ENCODE results near the gene SNX14. TPM values are rescaled to one million over a fixed set of nuclear protein-coding genes. Genes with fewer than 3 reads are reported as not detected.
"Not testable (repeated sequence)": the region's sequence is repeated elsewhere in the genome, so short reads cannot be mapped to it uniquely, and the experiment has no call there.

The SNX14 gene
- total and polyA plus RNA-seq, 4 donors, result 10.9 to 85.1 (median 81.8) TPM

- intact Hi-C loops (cut with DNase I), result loop anchor here (5.0 kb wide), 2 partner anchors 48 to 83 kb away; partner anchors contain the start of gene SYNCRIP (in 1 of the 2)
- H3K4me1 ChIP-seq (ENCODE audit: control insufficient read depth in 1 of 2, insufficient read depth in 2 of 2, low read length in 2 of 2), result peaks cover 0 to 2% of the 10 kb centered on the region in 2 donors
- peak; percentile 3 for ATAC-seq (ENCODE audit: low FRiP score)
- H3K4me3 ChIP-seq (ENCODE audit: low read length in 2 of 2), result peak overlapping the region; percentile 35 to 74
- no peak for DNase-seq
- 1% methylated on average over 35 of the region's 35 CpGs for WGBS, 2 donors
- peak overlapping the region; percentile 71 to 83 for H3K27ac ChIP-seq (ENCODE audit: low read depth in 1 of 2, low read length in 2 of 2)
- H3K27me3 ChIP-seq (ENCODE audit: control insufficient read depth in 1 of 2, insufficient read depth in 2 of 2, low read length in 1 of 2), result no peaks in the 10 kb centered on the region
- no peaks in the 10 kb centered on the region for H3K9me3 ChIP-seq (ENCODE audit: control insufficient read depth, low read length)
- H3K36me3 ChIP-seq (ENCODE audit: control insufficient read depth in 1 of 2, insufficient read depth in 2 of 2, low read length in 1 of 2), result no peaks in the 10 kb centered on the region
Measured at GRCh38 chr6:85594197-85594930, 706 bp upstream of the SNX14 start.

GRCh38 chr6:85592033-85592432 is 1.6 kb downstream of the SNX14 start:
- no peak for DNase-seq
- Histone ChIP-seq H3K4me1 (ENCODE audit: control insufficient read depth in 1 of 2, insufficient read depth in 2 of 2, low read length in 2 of 2) (peaks cover 0 to 2% of the 10 kb centered on the region in 2 donors), H3K9me3 (ENCODE audit: control insufficient read depth, low read length) (no peaks in the 10 kb centered on the region), H3K27me3 (ENCODE audit: control insufficient read depth in 1 of 2, insufficient read depth in 2 of 2, low read length in 1 of 2) (no peaks in the 10 kb centered on the region), H3K27ac (ENCODE audit: low read depth in 1 of 2, low read length in 2 of 2) (no peak overlapping the region), H3K36me3 (ENCODE audit: control insufficient read depth in 1 of 2, insufficient read depth in 2 of 2, low read length in 1 of 2) (no peaks in the 10 kb centered on the region), H3K4me3 (ENCODE audit: low read length in 2 of 2) (no peak overlapping the region)
- ATAC-seq (ENCODE audit: low FRiP score), result no peak
- 97% methylated on average over 1 of the region's 1 CpG for WGBS, 2 donors
- intact Hi-C loops (cut with DNase I), result loop anchor here (5.0 kb wide), 2 partner anchors 50 to 85 kb away; partner anchors contain the start of gene SYNCRIP (in 1 of the 2)

GRCh38 chr6:85591207-85591606 is 2.5 kb downstream of the SNX14 start:
- no peaks in the 10 kb centered on the region for H3K36me3 ChIP-seq (ENCODE audit: control insufficient read depth in 1 of 2, insufficient read depth in 2 of 2, low read length in 1 of 2)
- no peaks in the 10 kb centered on the region for H3K27me3 ChIP-seq (ENCODE audit: control insufficient read depth in 1 of 2, insufficient read depth in 2 of 2, low read length in 1 of 2)
- peaks cover 0 to 2% of the 10 kb centered on the region in 2 donors for H3K4me1 ChIP-seq (ENCODE audit: control insufficient read depth in 1 of 2, insufficient read depth in 2 of 2, low read length in 2 of 2)
- no peak for ATAC-seq (ENCODE audit: low FRiP score)
- no peak for DNase-seq
- no peaks in the 10 kb centered on the region for H3K9me3 ChIP-seq (ENCODE audit: control insufficient read depth, low read length)
- intact Hi-C loops (cut with DNase I), result loop anchor here (5.0 kb wide), 2 partner anchors 51 to 86 kb away; partner anchors contain the start of gene SYNCRIP (in 1 of the 2)
- no peak overlapping the region for H3K4me3 ChIP-seq (ENCODE audit: low read length in 2 of 2)
- no peak overlapping the region for H3K27ac ChIP-seq (ENCODE audit: low read depth in 1 of 2, low read length in 2 of 2)
- 96 to 97% methylated on average over 1 of the region's 1 CpG for WGBS, 2 donors

- no peak for ATAC-seq (ENCODE audit: low FRiP score)
Measured at GRCh38 chr6:85585741-85586140, 7.9 kb downstream of the SNX14 start.

GRCh38 chr6:85582832-85583231 is 10.8 kb downstream of the SNX14 start:
- H3K4me1 ChIP-seq (ENCODE audit: control insufficient read depth in 1 of 2, insufficient read depth in 2 of 2, low read length in 2 of 2); DNase-seq; intact Hi-C loops (cut with DNase I); H3K27me3 ChIP-seq (ENCODE audit: control insufficient read depth in 1 of 2, insufficient read depth in 2 of 2, low read length in 1 of 2); H3K9me3 ChIP-seq (ENCODE audit: control insufficient read depth, low read length); H3K27ac ChIP-seq (ENCODE audit: low read depth in 1 of 2, low read length in 2 of 2); H3K36me3 ChIP-seq (ENCODE audit: control insufficient read depth in 1 of 2, insufficient read depth in 2 of 2, low read length in 1 of 2); H3K4me3 ChIP-seq (ENCODE audit: low read length in 2 of 2); ATAC-seq (ENCODE audit: low FRiP score): not testable (repeated sequence)
- WGBS, 2 donors, result 98 to 99% methylated on average over 4 of the region's 4 CpGs

More at GRCh38 chr6:85585741-85586140, 7.9 kb downstream of the SNX14 start:
- H3K9me3 ChIP-seq (ENCODE audit: control insufficient read depth, low read length), result no peaks in the 10 kb centered on the region
- 94 to 98% methylated on average over 3 of the region's 3 CpGs for WGBS, 2 donors
- DNase-seq, result no peak
- H3K36me3 ChIP-seq (ENCODE audit: control insufficient read depth in 1 of 2, insufficient read depth in 2 of 2, low read length in 1 of 2), result no peaks in the 10 kb centered on the region
- H3K4me1 ChIP-seq (ENCODE audit: control insufficient read depth in 1 of 2, insufficient read depth in 2 of 2, low read length in 2 of 2), result no peaks in the 10 kb centered on the region
- intact Hi-C loops (cut with DNase I), result no loop called here
- no peaks in the 10 kb centered on the region for H3K27me3 ChIP-seq (ENCODE audit: control insufficient read depth in 1 of 2, insufficient read depth in 2 of 2, low read length in 1 of 2)
- H3K4me3 ChIP-seq (ENCODE audit: low read length in 2 of 2), result no peak overlapping the region
- no peak overlapping the region for H3K27ac ChIP-seq (ENCODE audit: low read depth in 1 of 2, low read length in 2 of 2)

GRCh38 chr6:85581572-85581971 is 12.1 kb downstream of the SNX14 start:
- DNase-seq (no peak), ATAC-seq (ENCODE audit: low FRiP score) (no peak)
- Histone ChIP-seq H3K4me3 (ENCODE audit: low read length in 2 of 2) (no peak overlapping the region), H3K36me3 (ENCODE audit: control insufficient read depth in 1 of 2, insufficient read depth in 2 of 2, low read length in 1 of 2) (peaks cover 0 to 2% of the 10 kb centered on the region in 2 donors), H3K27me3 (ENCODE audit: control insufficient read depth in 1 of 2, insufficient read depth in 2 of 2, low read length in 1 of 2) (no peaks in the 10 kb centered on the region), H3K4me1 (ENCODE audit: control insufficient read depth in 1 of 2, insufficient read depth in 2 of 2, low read length in 2 of 2) (no peaks in the 10 kb centered on the region), H3K9me3 (ENCODE audit: control insufficient read depth, low read length) (no peaks in the 10 kb centered on the region), H3K27ac (ENCODE audit: low read depth in 1 of 2, low read length in 2 of 2) (no peak overlapping the region)
- intact Hi-C loops (cut with DNase I), result no loop called here

- no peak for ATAC-seq (ENCODE audit: low FRiP score)
- Histone ChIP-seq H3K4me1 (ENCODE audit: control insufficient read depth in 1 of 2, insufficient read depth in 2 of 2, low read length in 2 of 2) (peaks cover 0 to 2% of the 10 kb centered on the region in 2 donors), H3K27me3 (ENCODE audit: control insufficient read depth in 1 of 2, insufficient read depth in 2 of 2, low read length in 1 of 2) (no peaks in the 10 kb centered on the region), H3K9me3 (ENCODE audit: control insufficient read depth, low read length) (no peaks in the 10 kb centered on the region), H3K27ac (ENCODE audit: low read depth in 1 of 2, low read length in 2 of 2) (no peak overlapping the region), H3K36me3 (ENCODE audit: control insufficient read depth in 1 of 2, insufficient read depth in 2 of 2, low read length in 1 of 2) (peaks cover 0 to 2% of the 10 kb centered on the region in 2 donors), H3K4me3 (ENCODE audit: low read length in 2 of 2) (no peak overlapping the region)
- WGBS, 2 donors, result 92 to 96% methylated on average over 1 of the region's 1 CpG
- no peak for DNase-seq
- intact Hi-C loops (cut with DNase I), result no loop called here
Measured at GRCh38 chr6:85580878-85581267, 12.8 kb downstream of the SNX14 start.

GRCh38 chr6:85580118-85580877 is 13.4 kb downstream of the SNX14 start:
- ATAC-seq (ENCODE audit: low FRiP score), result no peak
- H3K9me3 ChIP-seq (ENCODE audit: control insufficient read depth, low read length), result no peaks in the 10 kb centered on the region
- WGBS, 2 donors, result 81 to 82% methylated on average over 5 of the region's 5 CpGs
- H3K4me3 ChIP-seq (ENCODE audit: low read length in 2 of 2), result no peak overlapping the region
- peaks cover 0 to 2% of the 10 kb centered on the region in 2 donors for H3K36me3 ChIP-seq (ENCODE audit: control insufficient read depth in 1 of 2, insufficient read depth in 2 of 2, low read length in 1 of 2)
- H3K27me3 ChIP-seq (ENCODE audit: control insufficient read depth in 1 of 2, insufficient read depth in 2 of 2, low read length in 1 of 2), result no peaks in the 10 kb centered on the region
- intact Hi-C loops (cut with DNase I), result no loop called here
- DNase-seq, result no peak
- H3K27ac ChIP-seq (ENCODE audit: low read depth in 1 of 2, low read length in 2 of 2), result no peak overlapping the region
- H3K4me1 ChIP-seq (ENCODE audit: control insufficient read depth in 1 of 2, insufficient read depth in 2 of 2, low read length in 2 of 2), result peaks cover 0 to 2% of the 10 kb centered on the region in 2 donors
